NCI-H748 (cell line): Measurements from ENCODE around the gene REEP3.
"Not testable (repeated sequence)": the region's sequence is repeated elsewhere in the genome, so short reads cannot be mapped to it uniquely, and the experiment has no call there.

Experiments used
- DNase-seq: peaks from one replicate; lab custom pipeline; 2025; ENCODE audit not compliant: unreplicated experiment; lab: John Stamatoyannopoulos, UW

The REEP3 gene

DNA sequence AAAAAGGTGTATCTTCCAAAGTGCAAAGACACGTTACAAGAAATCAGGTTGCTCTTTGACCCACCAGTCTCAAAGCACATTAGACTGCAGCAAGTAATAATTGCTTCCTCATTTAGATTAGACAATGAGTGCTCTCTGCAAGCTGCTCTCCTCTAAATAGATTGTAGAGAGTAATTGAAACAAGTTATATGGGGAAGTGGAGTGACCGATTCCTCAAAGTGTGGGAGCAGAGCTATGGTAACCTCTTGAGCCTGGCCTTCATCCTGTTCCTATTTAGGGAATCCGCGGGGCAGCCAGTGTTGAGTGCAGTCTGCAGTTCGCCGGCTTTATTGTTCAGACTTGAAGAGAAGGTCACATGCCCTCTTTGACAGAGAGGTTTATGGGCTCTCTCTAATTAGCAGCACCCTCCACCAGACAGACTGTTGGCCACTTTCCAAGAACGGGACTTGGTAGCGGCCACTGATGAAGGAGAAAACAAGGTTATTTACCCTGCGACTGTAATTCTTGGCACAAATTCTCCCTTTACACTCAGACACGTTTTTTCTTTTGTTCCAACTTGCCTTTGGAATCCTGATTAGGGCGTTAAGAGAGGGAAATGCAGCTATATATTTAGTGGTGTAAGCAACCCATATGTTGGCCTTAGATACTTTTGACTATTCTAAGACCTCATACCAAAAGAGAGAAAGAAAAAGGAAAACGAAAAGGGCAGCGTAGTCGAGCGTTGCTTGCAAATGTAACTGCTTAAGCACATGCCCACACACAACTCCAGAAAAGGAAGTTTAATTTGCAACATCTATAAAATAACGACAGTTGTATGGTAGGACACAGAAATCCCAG lies 107.5 kb downstream of the REEP3 start:
- DNase-seq: peak; percentile 90

DNA sequence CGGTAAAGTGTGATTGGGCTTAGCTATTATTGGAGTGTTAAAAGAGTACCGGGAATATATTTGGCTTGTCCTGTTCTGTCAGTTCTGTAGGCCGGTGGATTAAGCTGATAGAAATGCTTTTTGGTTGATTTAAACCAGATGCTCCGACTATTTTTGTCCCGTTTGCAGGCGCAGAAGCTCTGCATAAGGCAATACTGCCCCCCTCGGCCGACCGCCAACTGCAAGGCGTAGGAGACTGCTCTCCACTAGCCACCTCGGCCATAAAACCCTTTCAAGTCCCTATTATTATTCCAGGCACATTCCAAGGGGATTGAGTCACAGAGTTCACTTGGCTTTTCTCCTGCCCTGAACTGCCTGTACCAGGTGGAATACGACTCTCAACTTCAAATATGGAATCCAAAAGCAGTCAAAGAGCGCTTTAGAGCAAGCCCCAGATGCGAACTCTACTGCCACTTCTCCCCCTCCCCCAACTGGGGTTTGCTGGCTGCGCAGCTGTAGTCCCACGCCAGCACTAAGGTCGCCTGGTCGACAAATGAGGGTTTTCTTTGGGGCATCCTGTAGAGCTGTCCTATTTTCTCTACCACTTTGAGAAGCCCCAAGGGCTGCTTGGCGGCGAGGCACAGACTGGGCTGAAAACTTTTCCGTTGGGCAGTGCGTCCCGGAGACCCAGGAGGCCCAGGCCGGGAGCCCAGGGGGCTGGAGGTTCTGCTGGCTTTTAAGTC lies 108.3 kb downstream of the REEP3 start:
- peak; percentile 87 for DNase-seq

DNA sequence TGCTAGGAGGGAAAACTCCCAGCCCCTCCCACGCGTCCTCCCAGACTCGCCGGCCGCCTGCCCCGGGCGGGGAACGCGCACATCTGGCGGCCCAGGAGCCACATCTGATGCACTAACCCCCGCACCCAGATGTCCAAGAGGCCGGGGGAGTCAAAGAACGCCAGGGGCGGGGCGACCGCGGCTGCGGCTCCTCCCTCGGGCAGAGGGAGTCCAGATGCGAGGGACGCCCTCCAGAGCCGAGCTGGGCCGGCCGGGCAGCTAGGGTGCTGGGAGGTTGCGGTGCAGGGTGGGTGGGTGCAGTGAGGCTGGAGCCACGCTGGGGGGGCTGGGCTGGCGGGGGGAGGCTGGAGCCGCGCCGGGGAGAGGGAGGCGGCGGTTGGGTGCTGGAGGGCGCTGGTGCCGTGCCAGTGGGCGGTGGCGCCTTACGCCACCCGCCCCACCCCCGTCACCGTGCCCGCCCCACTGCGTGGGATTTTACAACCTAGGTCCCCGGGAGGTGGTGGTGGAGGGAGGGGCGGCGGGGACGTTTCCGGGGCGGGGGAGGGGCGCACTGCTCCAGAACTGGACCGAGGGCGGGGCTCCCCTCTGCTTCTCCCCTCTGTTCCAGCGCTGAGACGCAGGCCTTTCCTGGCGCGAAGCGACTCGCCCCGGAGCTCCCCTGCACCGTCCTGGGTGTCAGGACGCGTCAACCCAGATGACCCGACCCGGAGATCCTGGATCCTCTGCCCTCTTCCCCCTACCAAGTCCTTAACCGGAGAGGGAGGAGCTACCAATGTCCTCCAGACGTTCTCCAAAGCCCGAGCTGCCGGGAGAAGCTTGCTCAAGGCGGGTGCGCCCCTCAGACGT lies 109.1 kb downstream of the REEP3 start:
- peak; percentile 75 for DNase-seq

DNA sequence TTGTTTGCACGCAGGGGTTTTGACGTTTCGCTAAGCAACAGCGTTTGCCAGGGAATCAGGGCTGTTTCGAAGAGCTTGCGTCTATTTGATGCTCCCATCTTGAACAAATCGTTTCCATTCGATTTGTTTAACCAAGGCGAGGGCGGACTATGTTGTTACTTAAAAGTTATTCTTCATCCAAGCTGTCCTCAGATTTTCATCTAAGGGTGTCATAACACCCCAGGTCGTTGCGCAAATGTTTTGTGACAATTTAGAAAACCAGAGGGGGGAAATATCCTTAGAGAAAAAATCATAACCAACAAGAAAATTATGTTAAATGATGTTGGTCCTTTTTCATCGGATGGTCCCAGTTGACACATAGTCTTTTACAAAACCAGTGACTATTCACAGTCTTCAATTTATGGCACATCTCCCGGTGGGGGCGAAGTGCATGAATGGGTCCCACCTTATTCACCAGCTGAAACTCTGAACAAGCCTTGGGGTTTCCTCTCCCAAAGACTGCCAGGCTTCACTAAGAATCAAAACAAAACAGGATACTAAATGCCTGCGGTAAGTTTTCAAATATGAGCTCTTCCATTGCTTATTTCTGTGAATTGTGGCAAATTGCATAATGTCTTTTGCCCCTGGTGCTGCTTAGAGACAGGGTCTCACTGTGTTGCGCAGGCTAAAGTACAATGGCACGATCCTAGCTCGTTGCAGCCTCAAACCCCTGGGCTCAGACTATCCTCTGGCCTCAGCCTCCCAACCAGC lies 109.9 kb downstream of the REEP3 start:
- peak; percentile 80 for DNase-seq

DNA sequence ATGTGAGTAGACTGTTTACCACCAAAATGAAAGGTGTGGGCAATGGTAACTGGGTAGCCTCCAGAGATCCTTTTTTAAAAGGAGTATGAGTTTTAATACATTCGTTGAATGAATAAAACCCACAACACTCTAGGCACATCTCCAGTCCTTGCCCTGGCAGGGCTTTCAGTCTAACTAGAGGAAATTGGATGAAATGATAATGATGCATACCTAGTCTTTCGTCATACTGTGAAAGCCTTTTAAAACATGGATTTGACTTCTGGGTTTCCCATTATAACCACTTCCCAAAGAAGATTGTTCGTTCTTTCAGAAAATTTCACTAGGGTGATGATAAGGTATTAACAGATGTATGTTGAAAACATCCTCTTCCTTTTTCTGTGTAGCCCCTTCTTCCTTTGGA lies 110.8 kb downstream of the REEP3 start:
- DNase-seq: no peak

DNA sequence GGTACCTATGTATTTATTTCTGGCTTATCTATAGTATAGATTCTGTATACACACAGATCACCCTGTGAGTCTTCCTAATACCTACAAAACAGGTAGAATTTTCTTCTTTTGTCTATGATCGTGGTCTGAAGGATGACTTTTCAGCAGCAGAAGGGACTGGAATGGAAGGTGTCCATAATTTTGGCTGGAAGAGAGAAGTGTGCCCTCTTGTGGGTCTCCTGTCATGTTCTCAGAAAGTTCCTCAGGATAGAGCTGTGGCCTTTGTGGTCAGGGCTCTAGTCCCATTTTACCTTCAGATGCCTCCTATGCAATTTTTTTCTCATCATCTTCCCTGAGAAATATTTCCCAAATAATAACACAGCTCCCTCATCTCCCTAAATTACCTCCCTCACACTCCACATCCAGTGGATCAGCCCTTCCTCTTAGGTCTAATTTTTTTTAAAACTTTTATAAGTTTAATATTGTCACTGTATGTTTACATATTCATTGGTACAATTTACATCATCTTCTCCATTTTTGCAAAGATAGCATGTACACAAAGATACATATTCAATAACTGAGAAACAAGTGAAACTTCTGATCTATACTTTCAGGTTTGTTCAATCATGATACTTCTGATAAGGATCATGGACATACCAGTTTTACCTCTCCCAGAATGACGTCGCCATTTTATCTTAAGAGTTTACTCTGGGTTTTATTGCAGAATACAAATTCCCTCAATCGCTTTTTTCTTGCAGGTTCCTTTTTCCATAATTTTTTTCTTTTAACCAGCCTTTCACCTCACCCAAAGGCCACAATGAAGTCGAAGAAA lies 112.7 kb downstream of the REEP3 start:
- peak; percentile 40 for DNase-seq

DNA sequence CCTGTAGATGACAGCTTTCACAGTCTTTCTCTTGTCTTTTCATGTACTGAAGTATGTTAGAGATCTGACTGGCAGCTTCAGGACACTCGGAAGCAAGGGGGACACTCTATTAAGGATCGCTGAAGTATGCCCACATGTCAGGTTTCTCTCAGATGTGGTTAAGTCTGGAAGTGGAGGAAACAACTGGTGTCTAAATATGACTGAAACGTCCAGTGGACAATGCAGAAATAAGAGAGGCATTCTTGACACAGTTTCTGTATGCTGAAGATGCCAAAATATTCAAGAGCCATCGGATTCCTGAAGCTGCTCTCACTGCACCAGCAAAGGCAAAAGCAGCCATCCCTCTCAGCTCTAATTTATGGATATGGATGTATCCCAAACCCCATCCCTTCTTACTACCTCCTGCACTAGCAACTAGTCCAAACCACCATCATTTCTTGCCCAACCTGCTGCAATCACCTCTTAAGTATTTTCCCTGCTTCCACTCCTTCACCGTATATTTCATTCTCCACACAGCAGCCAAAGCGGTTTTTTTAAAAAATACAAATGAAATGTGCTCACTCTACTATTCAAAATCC lies 113.4 kb downstream of the REEP3 start:
- no peak for DNase-seq

DNA sequence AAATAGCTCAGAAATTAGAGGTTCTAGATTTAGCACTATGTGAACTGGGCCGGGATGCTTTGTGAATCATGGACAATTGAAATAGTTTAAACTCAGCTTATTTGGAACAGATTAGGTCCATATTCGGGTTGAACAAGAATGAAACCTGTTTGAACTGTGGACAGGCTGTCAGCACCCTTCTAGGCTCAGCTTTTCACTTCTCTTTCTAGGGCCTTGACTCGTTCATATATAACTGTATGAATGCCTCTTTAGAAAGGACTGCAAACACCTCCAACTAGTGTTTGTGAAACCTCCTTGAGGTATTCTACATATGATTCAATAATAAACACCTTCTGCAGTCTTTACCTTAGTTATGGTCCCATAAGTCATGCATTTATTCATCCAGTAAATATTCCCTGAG lies 115.6 kb downstream of the REEP3 start:
- DNase-seq: no peak

DNA sequence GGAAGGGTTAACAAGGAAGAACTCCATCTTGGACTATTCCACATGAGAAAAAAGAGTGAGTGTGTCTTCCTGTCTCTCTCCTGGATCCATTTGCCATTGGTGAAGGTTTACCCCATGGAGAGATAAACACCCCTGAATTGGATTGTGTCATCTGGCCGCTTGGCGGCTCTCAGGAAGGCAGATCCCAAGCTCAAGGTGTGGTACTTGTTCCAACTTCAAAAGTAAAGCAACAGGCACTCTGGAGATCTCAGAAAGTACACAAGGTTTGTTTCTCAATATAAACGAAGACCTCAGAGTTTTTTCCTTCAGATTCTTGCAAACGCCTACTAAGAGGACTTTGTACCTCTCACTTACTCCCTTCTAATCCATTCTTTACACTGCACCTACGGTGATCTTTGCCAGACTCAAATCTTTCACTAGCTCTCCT lies 116.7 kb downstream of the REEP3 start:
- DNase-seq: no peak

DNA sequence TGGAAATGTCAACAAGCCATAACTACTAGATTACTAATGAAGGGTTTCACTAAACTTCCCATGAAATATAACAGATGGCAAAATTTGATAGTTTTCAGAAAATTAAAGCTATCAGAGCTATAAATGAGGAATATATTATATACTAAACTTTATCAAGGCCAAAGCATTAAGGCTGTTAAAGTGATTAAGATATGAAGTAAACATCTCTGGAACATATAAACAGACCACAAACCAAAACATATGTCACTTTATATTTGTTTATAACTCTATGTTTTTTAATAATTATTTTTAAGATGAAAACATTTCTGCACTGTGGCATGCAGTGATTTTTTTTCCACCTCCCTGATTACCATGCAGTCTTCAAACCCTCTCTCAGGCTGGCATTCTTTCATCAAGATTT lies 120.2 kb downstream of the REEP3 start:
- no peak for DNase-seq

DNA sequence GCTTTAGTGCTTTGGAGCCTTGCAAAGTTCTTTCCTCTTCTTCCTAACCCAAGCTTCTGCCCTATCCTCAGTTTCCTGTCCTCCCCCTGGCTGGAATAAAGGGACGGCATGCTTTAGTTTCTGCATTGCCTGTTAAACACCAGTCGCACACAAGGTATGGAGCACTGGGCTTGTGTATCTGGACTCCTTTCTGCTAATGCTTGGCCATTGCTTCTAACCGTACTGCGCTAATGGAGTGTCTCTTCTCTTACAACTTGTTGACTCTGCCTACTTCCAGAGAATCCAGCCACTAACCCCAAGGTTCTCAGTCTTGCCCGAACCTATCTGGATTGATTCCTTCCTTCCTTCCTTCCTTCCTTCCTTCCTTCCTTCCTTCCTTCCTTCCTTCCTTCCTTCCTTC lies 120.6 kb downstream of the REEP3 start:
- no peak for DNase-seq

DNA sequence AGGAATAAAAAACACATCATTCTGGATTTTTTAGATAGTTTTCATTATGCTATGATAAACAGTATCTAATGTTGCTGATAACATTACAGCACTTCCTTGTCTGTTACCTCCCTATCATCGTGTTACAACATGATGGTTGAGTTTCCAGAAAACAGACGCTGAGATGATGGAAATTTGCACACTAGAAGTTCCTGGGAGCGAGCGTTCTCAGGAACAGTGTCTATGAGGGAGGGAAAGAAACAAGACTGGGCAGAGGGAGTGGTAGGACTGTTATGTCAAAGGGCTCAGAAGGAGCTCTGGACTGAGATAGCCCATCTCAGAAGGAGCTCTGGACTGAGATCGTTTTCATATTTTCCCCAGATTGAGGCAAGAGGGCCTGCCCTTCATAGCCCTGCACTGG lies 121.6 kb downstream of the REEP3 start:
- no peak for DNase-seq

DNA sequence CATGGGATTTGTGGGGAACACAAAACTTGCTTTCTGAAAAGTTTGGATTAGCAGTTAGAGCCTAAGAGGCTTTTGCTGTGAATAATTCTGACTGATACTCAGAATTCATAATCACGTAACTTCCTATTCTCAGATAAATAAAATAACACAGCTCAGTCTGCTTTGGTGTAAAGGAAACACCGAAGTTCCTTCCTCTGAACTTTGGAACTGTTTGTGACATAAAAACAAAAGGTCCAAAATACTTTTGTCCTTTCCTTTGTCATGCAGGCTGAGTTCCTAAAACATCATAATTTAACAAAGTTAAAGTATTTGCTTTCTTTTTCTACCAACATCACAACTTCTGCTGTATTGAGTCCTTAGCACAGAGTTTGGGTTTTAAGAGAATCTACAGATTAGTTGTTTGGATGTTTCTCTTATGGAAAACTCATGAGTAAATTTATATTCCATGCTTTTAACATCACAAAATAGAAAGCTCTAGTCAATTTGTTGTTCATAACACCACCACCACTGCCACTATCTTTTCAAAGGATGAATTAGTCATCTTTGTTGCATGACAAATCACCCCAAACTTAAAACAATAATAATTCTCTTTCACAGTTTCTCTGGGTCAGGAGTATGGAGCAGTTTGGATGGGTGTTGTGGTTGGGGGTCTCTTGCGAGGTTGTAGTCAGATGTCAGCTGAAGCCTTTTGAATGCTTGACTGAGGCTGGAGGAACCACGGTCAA lies 123.4 kb downstream of the REEP3 start:
- no peak for DNase-seq

DNA sequence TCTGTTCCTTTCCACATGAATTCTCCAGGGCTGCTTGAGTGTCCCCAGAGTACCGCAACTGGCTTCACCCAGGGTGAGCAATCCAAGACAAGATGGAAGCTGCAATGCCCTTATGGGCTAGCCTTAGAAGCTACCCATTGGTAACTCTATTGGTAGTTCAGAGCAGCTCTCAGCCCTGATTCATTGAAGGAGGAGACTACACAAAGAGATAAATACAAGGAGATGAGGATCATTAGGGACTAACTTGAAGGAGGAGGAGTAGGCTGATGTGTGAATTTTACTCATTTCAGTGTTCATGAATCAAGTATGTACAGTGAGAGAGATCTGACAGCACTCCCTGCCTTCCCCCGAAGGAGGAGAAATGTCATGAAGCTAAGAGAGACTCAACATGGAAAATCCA lies 124.0 kb downstream of the REEP3 start:
- no peak for DNase-seq

DNA sequence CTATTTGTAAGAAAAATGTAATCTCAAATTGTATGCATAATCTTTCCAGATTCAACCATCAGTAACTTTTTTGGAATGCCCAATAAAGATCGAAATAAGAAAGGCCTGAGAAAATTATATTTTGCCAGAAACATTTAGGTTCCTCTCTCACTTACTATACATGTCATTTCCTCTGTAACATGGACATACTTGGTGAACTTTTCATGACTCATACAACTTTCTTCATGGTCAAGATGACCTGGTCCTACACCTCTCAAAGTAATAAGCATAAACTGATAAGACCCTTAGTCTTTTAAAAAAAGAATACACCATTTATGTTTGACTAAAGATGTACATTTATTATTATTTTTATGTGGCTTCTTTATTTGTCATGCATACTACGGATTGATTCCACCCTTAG lies 125.3 kb downstream of the REEP3 start:
- DNase-seq: no peak

DNA sequence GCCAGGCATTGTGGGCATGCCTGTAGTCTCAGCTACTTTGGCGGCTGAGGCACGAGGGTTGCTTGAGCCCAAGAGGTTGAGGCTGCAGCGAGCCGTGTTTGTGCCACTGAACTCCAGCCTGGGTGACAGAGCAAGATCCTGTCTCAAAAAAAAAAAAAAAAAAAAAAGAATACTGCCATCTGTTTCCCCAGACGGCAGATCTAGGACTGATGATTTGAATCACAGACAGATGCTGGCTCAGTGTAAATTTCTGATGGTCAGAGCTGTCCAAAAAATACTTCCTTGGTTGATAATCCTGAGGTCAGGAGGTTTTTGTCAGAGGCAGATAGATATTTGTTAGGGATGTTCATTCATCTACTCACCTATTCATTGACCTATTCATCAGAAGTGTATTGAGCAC lies 130.7 kb downstream of the REEP3 start:
- DNase-seq: no peak

DNA sequence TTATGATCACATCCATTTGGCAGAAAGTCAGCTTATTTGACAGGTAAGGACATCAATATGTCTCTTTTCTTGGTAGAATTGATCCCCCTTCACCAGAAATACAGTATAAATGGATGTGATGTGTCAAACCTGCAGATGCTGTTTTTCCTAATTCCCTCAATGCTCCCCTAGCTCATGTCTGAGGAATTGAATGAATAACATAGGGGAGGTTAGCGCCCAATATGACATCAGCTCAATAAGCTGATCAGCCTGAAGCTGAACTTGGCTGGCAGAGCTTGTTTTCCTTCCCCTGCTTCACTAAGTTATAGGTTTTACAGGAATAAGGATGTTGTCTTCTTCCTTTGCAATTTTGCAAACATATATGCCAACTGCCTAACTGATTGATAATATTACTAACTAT lies 132.5 kb downstream of the REEP3 start:
- DNase-seq: no peak

DNA sequence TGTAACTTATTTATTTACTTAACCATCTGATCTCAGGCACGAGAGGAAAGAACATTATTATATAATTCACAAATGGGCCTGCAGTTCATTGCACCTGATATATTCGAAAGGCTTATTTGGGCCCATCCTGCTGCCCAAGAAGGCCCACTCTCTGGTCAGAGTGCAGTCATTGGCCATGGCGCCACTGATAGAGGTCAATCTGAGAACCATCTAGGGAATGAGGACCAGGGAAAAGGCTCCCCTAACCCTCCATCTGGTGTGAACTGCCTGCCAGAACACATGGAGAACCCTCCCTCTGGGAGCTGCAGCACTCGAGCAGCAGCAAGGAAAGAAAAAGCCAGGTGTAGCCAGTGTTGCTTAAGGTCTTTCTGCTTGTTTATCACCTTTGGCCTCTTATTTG lies 136.6 kb downstream of the REEP3 start:
- DNase-seq: no peak

DNA sequence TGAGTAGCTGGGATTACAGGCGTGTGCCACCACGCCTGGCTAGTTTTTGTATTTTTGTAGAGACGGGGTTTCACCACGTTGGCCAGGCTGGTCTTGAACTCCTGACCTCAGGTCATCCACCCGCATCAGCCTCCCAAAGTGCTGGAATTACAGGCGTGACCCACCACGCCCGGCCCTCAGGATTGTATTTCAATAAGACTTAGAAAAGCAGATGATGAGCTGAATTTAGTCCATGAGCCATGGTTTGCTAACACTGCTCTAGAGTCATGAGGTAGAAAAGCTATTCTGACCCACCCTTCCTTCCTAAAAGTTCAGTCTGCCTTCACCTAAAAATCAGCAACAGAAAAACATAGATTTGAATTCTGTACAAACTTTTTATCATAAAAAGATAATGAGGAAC lies 139.7 kb downstream of the REEP3 start:
- DNase-seq: not testable (repeated sequence)
